Mesothelial cell of epicardium (in vitro differentiated cells): ENCODE measurements around the gene WHRN. TPM values are rescaled to one million over a fixed set of nuclear protein-coding genes. Genes with fewer than 3 reads are reported as not detected.

Experiments used
- DNase-seq, 2 experiments: peaks; one replicate each; pipeline ENCODE4 v3.0.0; 2021; ENCODE audit warnings: low spot score in 2 of 2; ENCODE audit not compliant: unreplicated experiment in 2 of 2
- H3K27ac Mint-ChIP-seq: 2 replicates; pipeline ENCODE4 v1.8.0; 2021; ENCODE audit warnings: mixed read lengths
- H3K27me3 Mint-ChIP-seq: 2 replicates; pipeline ENCODE4 v1.8.0; 2021; ENCODE audit warnings: low read depth, mixed read lengths
- H3K36me3 Mint-ChIP-seq: 2 replicates; pipeline ENCODE4 v1.8.0; 2021; ENCODE audit warnings: mixed read lengths
- H3K4me1 Mint-ChIP-seq: 2 replicates; pipeline ENCODE4 v1.8.0; 2021; ENCODE audit warnings: mixed read lengths
- H3K4me3 Mint-ChIP-seq: 2 replicates; pipeline ENCODE4 v1.8.0; 2021; ENCODE audit warnings: mild to moderate bottlenecking, moderate library complexity, mixed read lengths
- H3K9me3 Mint-ChIP-seq: 2 replicates; pipeline ENCODE4 v1.8.0; 2021; ENCODE audit warnings: mixed read lengths
- total RNA-seq: library from RNA; stranded (reverse); gene quantifications from 3 replicates; pipeline ENCODE4 v1.2.1, GENCODE V29; 2021
- TF ChIP-seq, protein P1 (sequence below): fragments of 200-600 bp; sonication (generic); IDR thresholded peaks from one replicate; pipeline ENCODE4 v1.5.0; 2021; ENCODE audit warnings: antibody characterized with exemption; ENCODE audit not compliant: unreplicated experiment

Gene WHRN
- total RNA-seq, 1 donor from 2014 or later, result 25.5 TPM

DNA sequence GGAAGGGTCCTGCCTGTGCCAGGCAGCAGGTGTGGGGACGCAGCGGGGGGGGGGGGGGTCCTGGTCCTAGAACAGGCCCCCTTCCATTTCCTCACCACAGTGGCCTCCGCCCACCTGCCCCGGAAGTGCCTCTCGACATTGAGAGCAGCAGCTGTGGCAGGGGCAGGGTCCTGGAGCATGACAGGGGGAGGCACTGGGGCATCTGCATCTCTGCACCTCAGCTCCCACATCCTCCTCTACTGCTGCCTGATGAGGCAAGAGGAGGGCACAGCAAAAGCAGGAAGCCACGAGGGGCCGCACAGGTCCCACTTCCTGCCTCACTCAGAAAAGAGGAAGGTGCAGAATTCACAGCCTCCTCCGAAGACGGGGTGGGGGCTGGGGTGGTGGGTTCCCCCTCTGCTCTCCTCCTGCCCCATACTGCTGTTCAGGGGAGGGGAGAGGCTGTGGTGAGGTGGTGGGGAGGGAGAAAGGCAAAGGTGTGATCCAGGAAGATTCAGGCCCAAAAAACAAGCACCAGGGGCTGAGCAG is 132.3 kb downstream of the WHRN start:
- H3K36me3 Mint-ChIP-seq, result peaks cover 12% of the 10 kb centered on the region
- TF ChIP-seq, protein P1, sequence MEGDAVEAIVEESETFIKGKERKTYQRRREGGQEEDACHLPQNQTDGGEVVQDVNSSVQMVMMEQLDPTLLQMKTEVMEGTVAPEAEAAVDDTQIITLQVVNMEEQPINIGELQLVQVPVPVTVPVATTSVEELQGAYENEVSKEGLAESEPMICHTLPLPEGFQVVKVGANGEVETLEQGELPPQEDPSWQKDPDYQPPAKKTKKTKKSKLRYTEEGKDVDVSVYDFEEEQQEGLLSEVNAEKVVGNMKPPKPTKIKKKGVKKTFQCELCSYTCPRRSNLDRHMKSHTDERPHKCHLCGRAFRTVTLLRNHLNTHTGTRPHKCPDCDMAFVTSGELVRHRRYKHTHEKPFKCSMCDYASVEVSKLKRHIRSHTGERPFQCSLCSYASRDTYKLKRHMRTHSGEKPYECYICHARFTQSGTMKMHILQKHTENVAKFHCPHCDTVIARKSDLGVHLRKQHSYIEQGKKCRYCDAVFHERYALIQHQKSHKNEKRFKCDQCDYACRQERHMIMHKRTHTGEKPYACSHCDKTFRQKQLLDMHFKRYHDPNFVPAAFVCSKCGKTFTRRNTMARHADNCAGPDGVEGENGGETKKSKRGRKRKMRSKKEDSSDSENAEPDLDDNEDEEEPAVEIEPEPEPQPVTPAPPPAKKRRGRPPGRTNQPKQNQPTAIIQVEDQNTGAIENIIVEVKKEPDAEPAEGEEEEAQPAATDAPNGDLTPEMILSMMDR, result no peak
- no peaks in the 10 kb centered on the region for H3K27me3 Mint-ChIP-seq
- H3K27ac Mint-ChIP-seq, result no peak overlapping the region
- H3K4me3 Mint-ChIP-seq, result no peak overlapping the region
- H3K9me3 Mint-ChIP-seq, result no peaks in the 10 kb centered on the region
- H3K4me1 Mint-ChIP-seq, result no peaks in the 10 kb centered on the region
- no peak for DNase-seq

DNA sequence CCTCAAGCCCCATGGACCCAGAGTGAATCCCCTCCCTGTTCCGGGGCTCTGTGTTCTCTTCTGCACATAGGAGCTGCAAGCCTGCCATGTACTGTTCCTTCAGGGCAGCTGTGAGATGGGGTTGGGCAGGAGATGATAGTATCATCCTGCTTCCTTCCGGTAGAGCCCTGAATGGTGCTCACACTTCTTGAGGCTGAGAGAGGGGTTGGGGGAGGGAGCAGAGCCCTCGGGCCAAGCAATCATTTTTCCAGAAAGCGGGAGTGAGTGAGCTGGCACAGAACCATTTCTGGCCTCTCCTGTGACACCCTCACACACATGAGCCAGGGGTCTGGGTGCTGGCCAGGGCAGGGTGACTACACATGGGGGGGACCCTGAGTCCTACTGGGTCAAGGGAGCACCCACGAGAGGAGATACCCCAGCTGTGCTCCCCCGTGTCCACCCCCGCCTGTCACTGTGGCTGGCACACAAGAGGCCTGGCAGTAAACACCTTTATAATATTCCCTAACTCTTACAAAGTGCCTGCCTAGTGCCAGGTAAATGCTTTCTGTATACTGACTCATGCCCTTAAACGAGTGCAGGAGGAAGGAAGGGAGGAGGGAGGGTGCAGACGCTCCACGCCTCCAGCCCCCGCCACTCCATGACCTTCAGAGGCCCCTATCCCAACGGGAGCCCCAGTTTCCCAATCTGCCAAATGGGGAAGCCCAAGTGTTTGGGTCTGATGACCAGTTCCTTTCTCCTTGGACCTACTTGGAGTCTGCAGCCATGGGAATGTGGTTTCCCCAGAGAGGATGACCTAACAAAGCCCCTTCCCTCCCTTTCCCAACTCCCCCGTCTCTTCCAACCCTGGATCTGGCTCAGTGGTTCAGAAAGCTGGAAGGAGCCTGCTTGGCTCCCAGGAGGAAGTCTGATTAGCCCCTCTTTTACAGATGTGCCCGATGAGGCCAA is 133.0 kb downstream of the WHRN start:
- no peak for DNase-seq
- TF ChIP-seq, protein P1, result no peak
- H3K36me3 Mint-ChIP-seq, result peaks cover 6% of the 10 kb centered on the region
- no peak overlapping the region for H3K4me3 Mint-ChIP-seq
- H3K27me3 Mint-ChIP-seq, result no peaks in the 10 kb centered on the region
- no peaks in the 10 kb centered on the region for H3K9me3 Mint-ChIP-seq
- H3K4me1 Mint-ChIP-seq, result no peaks in the 10 kb centered on the region
- no peak overlapping the region for H3K27ac Mint-ChIP-seq

DNA sequence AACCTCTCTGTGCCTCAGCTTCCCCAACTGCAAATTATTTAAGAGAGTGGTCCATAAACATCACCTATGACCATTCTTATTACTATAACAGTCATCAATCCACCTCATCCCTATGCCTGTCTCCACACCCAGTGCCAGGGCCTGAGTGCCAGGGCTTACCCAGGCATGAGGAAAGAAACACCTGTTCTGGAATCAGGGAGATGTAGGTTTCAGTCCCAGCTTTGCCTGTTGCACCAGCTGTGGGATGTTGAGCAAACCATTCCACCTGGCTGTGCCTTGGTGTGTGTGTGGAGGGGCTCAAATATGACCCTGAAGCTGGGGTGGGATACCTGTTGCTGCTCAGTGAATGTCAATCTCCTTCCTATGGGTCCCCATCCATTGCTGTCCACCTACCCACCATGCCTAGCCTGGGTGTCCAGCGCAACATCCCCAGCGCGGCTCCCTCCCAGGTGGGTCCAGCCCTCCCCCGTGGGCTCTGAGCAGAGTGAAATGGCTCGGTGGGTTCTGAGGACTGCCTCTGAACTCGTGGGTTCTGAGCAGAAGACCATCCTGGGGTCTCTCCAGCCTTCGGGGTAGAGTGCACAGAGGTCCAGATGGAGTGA is 133.8 kb downstream of the WHRN start:
- H3K4me3 Mint-ChIP-seq, result no peak overlapping the region
- H3K9me3 Mint-ChIP-seq, result no peaks in the 10 kb centered on the region
- H3K27me3 Mint-ChIP-seq, result no peaks in the 10 kb centered on the region
- TF ChIP-seq, protein P1, result no peak
- no peak overlapping the region for H3K27ac Mint-ChIP-seq
- DNase-seq, result no peak
- H3K4me1 Mint-ChIP-seq, result peaks cover 2% of the 10 kb centered on the region
- H3K36me3 Mint-ChIP-seq, result peaks cover 1% of the 10 kb centered on the region

DNA sequence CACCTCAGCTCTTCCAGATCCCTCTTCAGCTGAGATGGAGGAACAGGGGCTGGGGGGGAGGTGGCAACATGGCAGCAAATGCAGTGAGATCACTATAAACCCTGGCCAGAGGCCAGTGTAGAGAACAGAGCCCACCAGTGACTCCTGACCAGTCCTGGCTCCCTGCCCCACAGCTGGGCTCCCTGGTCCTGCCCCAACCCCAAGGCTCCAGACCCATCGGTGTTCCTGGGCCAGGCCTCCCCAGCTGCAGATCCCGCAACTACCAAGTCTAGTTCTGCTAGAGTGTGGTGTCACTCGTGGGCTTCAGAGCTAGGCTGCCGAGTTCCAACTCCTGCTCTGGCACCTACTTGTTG is 134.3 kb downstream of the WHRN start:
- no peaks in the 10 kb centered on the region for H3K9me3 Mint-ChIP-seq
- peaks cover 4% of the 10 kb centered on the region for H3K4me1 Mint-ChIP-seq
- no peak for DNase-seq
- peaks cover 4% of the 10 kb centered on the region for H3K36me3 Mint-ChIP-seq
- TF ChIP-seq, protein P1, result no peak
- no peak overlapping the region for H3K4me3 Mint-ChIP-seq
- H3K27me3 Mint-ChIP-seq, result no peaks in the 10 kb centered on the region
- H3K27ac Mint-ChIP-seq, result no peak overlapping the region

DNA sequence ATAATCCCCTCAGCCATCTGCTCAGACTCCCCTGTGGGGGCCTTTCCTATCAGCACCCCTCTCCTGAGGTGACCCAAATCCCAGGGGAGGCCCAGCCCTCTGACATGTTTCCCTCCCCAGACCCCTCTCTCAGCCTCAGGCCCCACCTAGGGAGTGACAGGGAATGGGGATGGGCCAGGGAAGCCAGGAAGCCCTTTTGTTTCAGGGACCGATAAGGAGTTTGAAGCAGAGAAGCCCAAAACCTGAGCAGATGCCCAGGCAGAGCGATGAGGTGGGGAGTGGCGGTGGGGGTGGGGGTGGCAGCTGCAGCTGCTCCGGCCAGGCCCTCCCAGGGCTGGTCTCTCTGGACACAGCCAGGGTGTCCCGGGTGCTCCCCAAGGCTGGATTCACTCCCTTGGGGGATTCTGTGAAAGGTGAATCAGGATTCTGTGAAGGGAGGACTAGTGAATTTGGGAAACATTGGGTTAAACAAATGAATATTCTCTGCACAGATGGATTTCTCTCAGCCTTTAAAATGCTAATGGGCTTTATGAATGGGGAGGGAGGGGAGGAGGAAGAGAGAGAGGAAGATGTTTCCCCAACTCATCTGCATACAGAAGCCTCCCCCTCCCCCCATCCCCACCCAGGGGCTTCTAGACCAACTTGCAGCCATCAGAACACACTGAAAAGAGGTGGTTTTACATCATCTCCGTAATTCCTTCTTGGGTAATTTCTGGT is 134.9 kb downstream of the WHRN start:
- TF ChIP-seq, protein P1, result no peak
- Mint-ChIP-seq H3K9me3 (no peaks in the 10 kb centered on the region), H3K36me3 (peaks cover 6% of the 10 kb centered on the region), H3K27ac (no peak overlapping the region), H3K4me3 (no peak overlapping the region), H3K27me3 (no peaks in the 10 kb centered on the region), H3K4me1 (peaks cover 4% of the 10 kb centered on the region)
- no peak for DNase-seq
